ENCODE results near the gene SLC30A10. TPM values are rescaled to one million over a fixed set of nuclear protein-coding genes. Genes with fewer than 3 reads are reported as not detected.
"Not testable (repeated sequence)": the region's sequence is repeated elsewhere in the genome, so short reads cannot be mapped to it uniquely, and the experiment has no call there.

Gene SLC30A10
- total RNA-seq, 1 donor from 2014 or later = 0.13 TPM

- Mint-ChIP-seq H3K4me1 (ENCODE audit: unreplicated experiment) (no peaks in the 10 kb centered on the region), H3K27me3 (ENCODE audit: unreplicated experiment) (peaks cover 52% of the 10 kb centered on the region), H3K4me3 (ENCODE audit: unreplicated experiment) (no peak overlapping the region), H3K9me3 (ENCODE audit: unreplicated experiment) (peaks cover 3% of the 10 kb centered on the region), H3K27ac (ENCODE audit: unreplicated experiment) (no peak overlapping the region), H3K36me3 (ENCODE audit: unreplicated experiment) (no peaks in the 10 kb centered on the region)
- no peak for DNase-seq (ENCODE audit: extremely low spot score, unreplicated experiment)
- TF ChIP-seq CTCF (IDR thresholded peaks at IDR 0.05) = no peak
Measured at GRCh38 chr1:219941179-219942118, 13.1 kb upstream of the SLC30A10 start.

GRCh38 chr1:219940707-219941106, 12.3 kb upstream of the SLC30A10 start:
- H3K27ac Mint-ChIP-seq (ENCODE audit: unreplicated experiment) = no peak overlapping the region
- no peak for TF ChIP-seq CTCF (IDR thresholded peaks at IDR 0.05)
- H3K36me3 Mint-ChIP-seq (ENCODE audit: unreplicated experiment) = no peaks in the 10 kb centered on the region
- H3K27me3 Mint-ChIP-seq (ENCODE audit: unreplicated experiment) = peaks cover 56% of the 10 kb centered on the region
- no peak for DNase-seq (ENCODE audit: extremely low spot score, unreplicated experiment)
- H3K4me1 Mint-ChIP-seq (ENCODE audit: unreplicated experiment) = no peaks in the 10 kb centered on the region
- H3K9me3 Mint-ChIP-seq (ENCODE audit: unreplicated experiment) = peaks cover 3% of the 10 kb centered on the region
- no peak overlapping the region for H3K4me3 Mint-ChIP-seq (ENCODE audit: unreplicated experiment)

GRCh38 chr1:219938706-219939105, 10.3 kb upstream of the SLC30A10 start:
- peaks cover 50% of the 10 kb centered on the region for H3K27me3 Mint-ChIP-seq (ENCODE audit: unreplicated experiment)
- no peaks in the 10 kb centered on the region for H3K4me1 Mint-ChIP-seq (ENCODE audit: unreplicated experiment)

GRCh38 chr1:219933763-219934162, 5.4 kb upstream of the SLC30A10 start:
- DNase-seq (ENCODE audit: extremely low spot score, unreplicated experiment); H3K36me3 Mint-ChIP-seq (ENCODE audit: unreplicated experiment); H3K4me3 Mint-ChIP-seq (ENCODE audit: unreplicated experiment); H3K4me1 Mint-ChIP-seq (ENCODE audit: unreplicated experiment); H3K27ac Mint-ChIP-seq (ENCODE audit: unreplicated experiment); H3K9me3 Mint-ChIP-seq (ENCODE audit: unreplicated experiment): not testable (repeated sequence)
- H3K27me3 Mint-ChIP-seq (ENCODE audit: unreplicated experiment) = peaks cover 53% of the 10 kb centered on the region

More at GRCh38 chr1:219938706-219939105, 10.3 kb upstream of the SLC30A10 start:
- Mint-ChIP-seq H3K27ac (ENCODE audit: unreplicated experiment) (no peak overlapping the region), H3K9me3 (ENCODE audit: unreplicated experiment) (peaks cover 3% of the 10 kb centered on the region), H3K4me3 (ENCODE audit: unreplicated experiment) (no peak overlapping the region), H3K36me3 (ENCODE audit: unreplicated experiment) (no peaks in the 10 kb centered on the region)
- no peak for DNase-seq (ENCODE audit: extremely low spot score, unreplicated experiment)
- no peak for TF ChIP-seq CTCF (IDR thresholded peaks at IDR 0.05)

GRCh38 chr1:219931033-219931432, 2.7 kb upstream of the SLC30A10 start:
- H3K27ac Mint-ChIP-seq (ENCODE audit: unreplicated experiment) = no peak overlapping the region
- TF ChIP-seq CTCF (IDR thresholded peaks at IDR 0.05) = no peak

More at GRCh38 chr1:219931033-219931432, 2.7 kb upstream of the SLC30A10 start:
- peaks cover 52% of the 10 kb centered on the region for H3K27me3 Mint-ChIP-seq (ENCODE audit: unreplicated experiment)
- H3K4me1 Mint-ChIP-seq (ENCODE audit: unreplicated experiment) = peaks cover 14% of the 10 kb centered on the region
- H3K4me3 Mint-ChIP-seq (ENCODE audit: unreplicated experiment) = no peak overlapping the region
- H3K9me3 Mint-ChIP-seq (ENCODE audit: unreplicated experiment) = no peaks in the 10 kb centered on the region
- DNase-seq (ENCODE audit: extremely low spot score, unreplicated experiment) = no peak
- H3K36me3 Mint-ChIP-seq (ENCODE audit: unreplicated experiment) = no peaks in the 10 kb centered on the region
